Stimulated activated CD8-positive, alpha-beta memory T cell treated with anti-CD3 and anti-CD28 coated beads, Interleukin-4, amount 100 ng/mL, for 24 hours (primary cell): ENCODE measurements around the gene NDFIP1.

Experiments
- DNase-seq: peaks from one replicate; pipeline ENCODE4 v3.0.0-alpha.2; 2020; ENCODE audit warnings: low read depth

Gene NDFIP1

GRCh38 chr5:142189813-142190212 is 81.2 kb downstream of the NDFIP1 start:
- no peak for DNase-seq

GRCh38 chr5:142191776-142192175 is 83.2 kb downstream of the NDFIP1 start:
- DNase-seq: no peak

DNA sequence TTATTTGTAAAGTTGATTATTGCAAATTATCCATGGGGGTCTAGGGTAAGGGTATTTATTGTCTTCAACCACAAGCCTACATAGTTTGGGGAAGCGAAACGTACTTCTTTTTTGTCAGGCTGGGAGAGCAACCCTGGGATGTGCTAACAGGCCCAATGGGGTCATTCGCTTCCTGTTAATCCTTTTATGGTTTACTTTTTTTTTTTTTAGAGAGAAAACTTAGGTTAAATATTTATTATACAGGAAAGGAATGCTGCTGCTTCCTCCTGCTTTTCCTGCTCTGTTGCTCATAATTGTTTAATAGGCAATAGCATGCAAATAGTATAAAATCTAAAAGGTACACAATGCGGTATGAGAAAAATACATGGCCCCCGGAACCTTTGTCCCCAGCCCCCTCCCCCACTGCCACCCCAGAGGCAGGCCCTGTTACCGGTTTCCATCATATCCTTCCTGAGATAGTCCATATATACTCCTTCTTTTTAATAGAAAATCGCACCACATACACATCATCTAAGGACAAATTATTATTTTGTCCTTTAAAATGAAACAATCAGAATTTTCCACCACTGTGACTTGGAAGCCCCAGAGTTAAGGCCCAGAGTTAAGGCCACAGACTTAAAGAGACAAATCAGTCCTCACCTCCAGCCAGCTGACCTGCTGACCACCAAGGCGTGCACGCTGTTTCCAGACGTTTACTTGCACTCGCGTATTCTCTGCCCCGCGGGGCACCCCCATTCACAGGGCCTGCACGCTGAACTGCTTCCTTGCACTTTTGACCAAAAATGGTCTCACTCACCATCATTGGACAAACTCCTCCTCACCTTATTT is 83.9 kb downstream of the NDFIP1 start:
- DNase-seq: no peak

DNA sequence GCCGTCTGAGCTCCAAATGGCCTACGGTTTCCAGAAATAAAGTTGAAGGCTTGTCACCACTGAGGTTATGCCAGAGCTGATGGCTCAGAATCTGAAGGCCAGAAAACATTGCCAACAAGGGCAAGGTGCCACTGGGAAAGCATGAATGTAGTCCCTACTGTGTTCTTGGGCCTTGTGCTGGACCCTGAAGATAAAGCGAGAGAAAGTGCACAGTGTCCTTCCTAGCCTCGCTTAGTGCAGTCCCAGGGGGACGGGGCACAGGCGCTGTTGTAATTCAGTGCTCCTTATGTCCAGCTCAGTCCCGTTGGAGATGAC is 84.5 kb downstream of the NDFIP1 start:
- DNase-seq: no peak

- DNase-seq: no peak
Measured at GRCh38 chr5:142197098-142197497, 88.5 kb downstream of the NDFIP1 start.

DNA sequence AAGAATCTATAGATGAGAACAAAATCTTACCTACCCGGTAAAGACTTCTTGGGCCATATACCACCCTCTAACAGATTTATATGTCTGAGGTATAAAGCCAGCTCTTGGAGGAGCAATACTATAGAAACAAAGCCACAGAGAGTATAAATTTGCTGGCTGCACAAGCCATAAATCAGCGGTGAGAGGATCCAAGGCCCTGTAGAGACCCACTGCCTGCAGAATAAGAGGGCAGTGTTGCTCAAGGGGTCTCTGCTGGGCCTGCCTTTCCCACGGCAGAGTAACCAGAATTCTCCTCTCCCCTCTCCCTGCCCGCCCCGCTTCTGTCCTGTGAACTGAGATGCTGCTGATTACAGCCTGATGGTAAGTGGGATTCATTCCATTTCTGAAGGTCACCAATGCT is 89.2 kb downstream of the NDFIP1 start:
- no peak for DNase-seq

GRCh38 chr5:142199388-142199787 is 90.8 kb downstream of the NDFIP1 start:
- DNase-seq: no peak

DNA sequence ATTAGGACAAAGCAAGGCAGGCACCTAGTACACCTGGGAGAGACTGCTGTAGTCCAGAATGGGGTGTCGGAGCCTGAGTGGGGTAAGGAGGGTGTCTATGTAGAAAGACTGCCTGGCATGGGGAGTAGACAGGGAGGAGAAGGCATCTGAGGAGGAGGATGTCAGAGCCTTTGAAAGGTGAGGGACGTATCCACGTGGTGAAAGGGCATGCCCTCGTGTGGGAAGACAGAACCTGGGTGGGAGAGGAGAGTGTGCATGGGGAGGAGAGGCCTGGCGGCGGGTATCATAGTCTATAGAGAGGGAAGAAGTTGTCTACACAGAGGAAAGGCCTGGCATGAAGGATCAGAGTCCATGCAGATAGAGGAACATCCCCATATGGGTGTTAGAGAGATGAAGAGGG is 91.8 kb downstream of the NDFIP1 start:
- no peak for DNase-seq

- no peak for DNase-seq
Measured at GRCh38 chr5:142201471-142201887, 92.9 kb downstream of the NDFIP1 start.

DNA sequence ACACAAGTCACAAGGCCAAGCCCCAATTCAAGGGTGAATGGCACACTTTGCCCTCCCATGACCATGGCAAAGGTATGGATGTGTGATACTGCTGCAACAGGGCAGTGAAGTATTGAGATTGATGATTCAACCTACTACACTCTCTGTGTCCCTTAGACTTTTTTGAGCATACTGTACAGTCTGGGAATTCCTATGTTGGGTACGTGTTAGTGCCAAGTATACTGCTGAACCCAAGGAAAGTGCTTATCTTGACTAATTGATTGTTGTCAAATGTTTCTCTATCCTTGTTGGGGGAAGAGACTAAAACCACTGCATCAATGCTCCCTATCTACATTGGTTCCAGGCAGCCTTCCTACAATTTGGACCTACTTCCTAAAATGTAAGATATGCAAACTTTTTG is 93.7 kb downstream of the NDFIP1 start:
- DNase-seq: no peak
